BLaER1 treated with 17β-estradiol and CSF1 and Interleukin-3, amounts not matched to agents 10 nM and 100 nM (cell line): ENCODE data around the gene KLK14.

Experiments
- H3K27ac ChIP-seq, 11 experiments: shearing (Covaris generic); formaldehyde crosslinking; 2 replicates each; pipeline ENCODE4 v1.8.1; 2022
- H3K27me3 ChIP-seq, 11 experiments: shearing (Covaris generic); formaldehyde crosslinking; 2 replicates each; pipeline ENCODE4 v1.8.1; 2022
- H3K36me3 ChIP-seq, 11 experiments: shearing (Covaris generic); formaldehyde crosslinking; 2 replicates each; pipeline ENCODE4 v1.8.1; 2022
- H3K4me1 ChIP-seq, 10 experiments: shearing (Covaris generic); formaldehyde crosslinking; 2 replicates each; pipeline ENCODE4 v1.8.1; 2022
- H3K4me2 ChIP-seq, 11 experiments: shearing (Covaris generic); formaldehyde crosslinking; 2 replicates each; pipeline ENCODE4 v1.8.1; 2022
- H3K4me3 ChIP-seq, 10 experiments: shearing (Covaris generic); formaldehyde crosslinking; 2 replicates each; pipeline ENCODE4 v1.8.1; 2022
- H3K9ac ChIP-seq, 11 experiments: shearing (Covaris generic); formaldehyde crosslinking; 2 replicates each; pipeline ENCODE4 v1.8.1; 2022
- H3K9me3 ChIP-seq, 11 experiments: shearing (Covaris generic); formaldehyde crosslinking; replicated peaks in 1 of 11; 2 replicates each; pipeline ENCODE4 v1.8.1; 2022
- H4K20me1 ChIP-seq, 11 experiments: shearing (Covaris generic); formaldehyde crosslinking; 2 replicates each; pipeline ENCODE4 v1.8.1; 2022
- Cebpa-rat ChIP-seq, 11 experiments: shearing (Covaris generic); IDR thresholded peaks; 2 replicates each; pipeline ENCODE4 v1.8.1; 2022

Gene KLK14

GRCh38 chr19:51124729-51125128 lies 42.0 kb upstream of the KLK14 start, which contains the start of gene SIGLEC9:
SIGLEC9 (plus strand) TSS chr19:51124906; CDS start chr19:51124975, 69 bp downstream.
- Histone ChIP-seq H4K20me1 (no peaks in the 10 kb centered on the region), H3K27ac (peak within 1 kb of the TSS; percentile 87 to 98 (median 93)), H3K4me1 (peaks cover 90 to 100% (median 97%) of the 10 kb centered on the region in 10 experiments), H3K36me3 (peaks cover 0 to 41% (median 1%) of the 10 kb centered on the region in 11 experiments; a peak in 12 of 22 replicates), H3K27me3 (no peaks in the 10 kb centered on the region), H3K9me3 (no peaks in the 10 kb centered on the region), H3K4me2 (peak within 1 kb of the TSS; percentile 86 to 100 (median 96)), H3K4me3 (peak within 1 kb of the TSS in 9 of 10 experiments; percentile 50 to 77 (median 63); a peak in 18 of 20 replicates), H3K9ac (peak within 1 kb of the TSS; percentile 76 to 91 (median 83))
- no peak for TF ChIP-seq Cebpa-rat (IDR thresholded peaks at IDR 0.05)

- peak overlapping the region; percentile 87 to 98 (median 93) for H3K27ac ChIP-seq
- no peaks in the 10 kb centered on the region for H3K27me3 ChIP-seq
Observed at GRCh38 chr19:51124216-51124615, 41.5 kb upstream of the KLK14 start.

GRCh38 chr19:51123802-51124201 lies 41.1 kb upstream of the KLK14 start:
- Histone ChIP-seq H4K20me1 (no peaks in the 10 kb centered on the region), H3K9me3 (no peaks in the 10 kb centered on the region), H3K4me2 (peak overlapping the region; percentile 86 to 100 (median 96)), H3K27ac (peak overlapping the region; percentile 87 to 98 (median 93)), H3K9ac (peak overlapping the region; percentile 76 to 91 (median 83)), H3K4me3 (peak overlapping the region in 8 of 10 experiments; percentile 19 to 77 (median 65); a peak in 13 of 20 replicates), H3K27me3 (no peaks in the 10 kb centered on the region), H3K36me3 (peaks cover 0 to 32% (median 0%) of the 10 kb centered on the region in 11 experiments; a peak in 9 of 22 replicates), H3K4me1 (peaks cover 80 to 99% (median 96%) of the 10 kb centered on the region in 10 experiments)
- TF ChIP-seq Cebpa-rat (IDR thresholded peaks at IDR 0.05): peak in 7 of 11 experiments; percentile 26 to 87 (median 55); a peak in 10 of 22 replicates

More at GRCh38 chr19:51124216-51124615, 41.5 kb upstream of the KLK14 start:
- TF ChIP-seq Cebpa-rat (IDR thresholded peaks at IDR 0.05): no peak; a peak in 1 of 22 replicates
- Histone ChIP-seq H3K9ac (peak overlapping the region; percentile 76 to 91 (median 83)), H3K4me3 (peak overlapping the region in 8 of 10 experiments; percentile 19 to 77 (median 65); a peak in 14 of 20 replicates), H3K9me3 (no peaks in the 10 kb centered on the region), H4K20me1 (no peaks in the 10 kb centered on the region), H3K4me2 (peak overlapping the region; percentile 86 to 100 (median 96)), H3K36me3 (peaks cover 0 to 36% (median 0%) of the 10 kb centered on the region in 11 experiments; a peak in 9 of 22 replicates), H3K4me1 (peaks cover 84 to 100% (median 97%) of the 10 kb centered on the region in 10 experiments)

- Histone ChIP-seq H3K4me3 (peak overlapping the region in 8 of 10 experiments; percentile 19 to 77 (median 65); a peak in 13 of 20 replicates), H3K36me3 (peaks cover 0 to 28% (median 0%) of the 10 kb centered on the region in 11 experiments; a peak in 8 of 22 replicates), H4K20me1 (no peaks in the 10 kb centered on the region), H3K4me1 (peaks cover 76 to 99% (median 95%) of the 10 kb centered on the region in 10 experiments), H3K27ac (peak overlapping the region; percentile 87 to 98 (median 93)), H3K9me3 (no peaks in the 10 kb centered on the region), H3K4me2 (peak overlapping the region; percentile 86 to 100 (median 96)), H3K9ac (peak overlapping the region; percentile 76 to 91 (median 83)), H3K27me3 (no peaks in the 10 kb centered on the region)
- TF ChIP-seq Cebpa-rat (IDR thresholded peaks at IDR 0.05): peak in 10 of 11 experiments; percentile 47 to 94 (median 84); a peak in 17 of 22 replicates
Observed at GRCh38 chr19:51123381-51123800, 40.7 kb upstream of the KLK14 start.

- peaks cover 0 to 21% (median 0%) of the 10 kb centered on the region in 11 experiments; a peak in 7 of 22 replicates for H3K36me3 ChIP-seq
- peak overlapping the region in 6 of 10 experiments; percentile 60 to 77 (median 68); a peak in 13 of 20 replicates for H3K4me3 ChIP-seq
- no peaks in the 10 kb centered on the region for H3K9me3 ChIP-seq
- no peaks in the 10 kb centered on the region for H4K20me1 ChIP-seq
- peak overlapping the region; percentile 87 to 98 (median 93) for H3K27ac ChIP-seq
- TF ChIP-seq Cebpa-rat (IDR thresholded peaks at IDR 0.05): no peak
- H3K4me2 ChIP-seq: peak overlapping the region; percentile 86 to 100 (median 96)
- no peaks in the 10 kb centered on the region for H3K27me3 ChIP-seq
- H3K9ac ChIP-seq: peak overlapping the region; percentile 76 to 91 (median 83)
- peaks cover 66 to 100% (median 87%) of the 10 kb centered on the region in 10 experiments for H3K4me1 ChIP-seq
Observed at GRCh38 chr19:51122112-51122981, 39.7 kb upstream of the KLK14 start.

- Histone ChIP-seq H3K9me3 (no peaks in the 10 kb centered on the region), H4K20me1 (no peaks in the 10 kb centered on the region), H3K27me3 (no peaks in the 10 kb centered on the region), H3K4me1 (peaks cover 55 to 100% (median 76%) of the 10 kb centered on the region in 10 experiments), H3K36me3 (peaks cover 0 to 10% (median 0%) of the 10 kb centered on the region in 11 experiments; a peak in 5 of 22 replicates), H3K27ac (peak overlapping the region; percentile 87 to 98 (median 93)), H3K9ac (peak overlapping the region in 9 of 11 experiments; percentile 37 to 91 (median 83); a peak in 11 of 22 replicates), H3K4me3 (no peak overlapping the region; a peak in 1 of 20 replicates), H3K4me2 (peak overlapping the region; percentile 86 to 100 (median 96))
- TF ChIP-seq Cebpa-rat (IDR thresholded peaks at IDR 0.05): no peak
Observed at GRCh38 chr19:51121257-51121656, 38.6 kb upstream of the KLK14 start.

- Histone ChIP-seq H3K27ac (peak overlapping the region in 10 of 11 experiments; percentile 30 to 98 (median 94); a peak in 19 of 22 replicates), H3K9me3 (no peaks in the 10 kb centered on the region), H3K4me2 (peak overlapping the region in 8 of 11 experiments; percentile 0 to 100 (median 96); a peak in 14 of 22 replicates), H3K27me3 (no peaks in the 10 kb centered on the region), H3K4me1 (peaks cover 44 to 100% (median 69%) of the 10 kb centered on the region in 10 experiments), H3K36me3 (no peaks in the 10 kb centered on the region), H4K20me1 (no peaks in the 10 kb centered on the region), H3K4me3 (peak overlapping the region in 3 of 10 experiments; percentile 2 to 11 (median 4); a peak in 4 of 20 replicates), H3K9ac (peak overlapping the region in 6 of 11 experiments; percentile 3 to 71 (median 50); a peak in 8 of 22 replicates)
- no peak for TF ChIP-seq Cebpa-rat (IDR thresholded peaks at IDR 0.05)
Observed at GRCh38 chr19:51120160-51120559, 37.5 kb upstream of the KLK14 start.

- Histone ChIP-seq H3K4me1 (peaks cover 38 to 100% (median 68%) of the 10 kb centered on the region in 10 experiments), H3K9me3 (no peaks in the 10 kb centered on the region), H3K4me3 (peak overlapping the region in 3 of 10 experiments; percentile 2 to 11 (median 4); a peak in 4 of 20 replicates), H3K27ac (peak overlapping the region in 10 of 11 experiments; percentile 30 to 98 (median 94); a peak in 18 of 22 replicates), H4K20me1 (no peaks in the 10 kb centered on the region), H3K4me2 (peak overlapping the region in 8 of 11 experiments; percentile 0 to 100 (median 96); a peak in 13 of 22 replicates), H3K36me3 (no peaks in the 10 kb centered on the region), H3K9ac (peak overlapping the region in 5 of 11 experiments; percentile 8 to 71 (median 62); a peak in 11 of 22 replicates), H3K27me3 (no peaks in the 10 kb centered on the region)
- no peak for TF ChIP-seq Cebpa-rat (IDR thresholded peaks at IDR 0.05)
Observed at GRCh38 chr19:51119611-51120010, 36.9 kb upstream of the KLK14 start.
